ENCODE measurements around the gene TM9SF1. TPM values are rescaled to one million over a fixed set of nuclear protein-coding genes. Genes with fewer than 3 reads are reported as not detected.
"Not testable (repeated sequence)": the region's sequence is repeated elsewhere in the genome, so short reads cannot be mapped to it uniquely, and the experiment has no call there.

Gene TM9SF1
- total RNA-seq, 1 donor from 2014 or later: 35.0 TPM

- no peak for DNase-seq
- Mint-ChIP-seq H3K27ac (ENCODE audit: unreplicated experiment) (no peak overlapping the region), H3K4me3 (ENCODE audit: unreplicated experiment) (no peak overlapping the region), H3K9me3 (ENCODE audit: unreplicated experiment) (peaks cover 2% of the 10 kb centered on the region), H3K36me3 (ENCODE audit: unreplicated experiment) (no peaks in the 10 kb centered on the region), H3K4me1 (ENCODE audit: low read depth, unreplicated experiment) (peaks cover 4% of the 10 kb centered on the region), H3K27me3 (ENCODE audit: unreplicated experiment) (peaks cover 6% of the 10 kb centered on the region)
- TF ChIP-seq CTCF (IDR thresholded peaks at IDR 0.05; ENCODE audit: partially characterized antibody, unreplicated experiment): no peak
These were observed 24.3 kb upstream of the TM9SF1 start for GRCh38 chr14:24219521-24219920.

- Mint-ChIP-seq H3K27ac (ENCODE audit: unreplicated experiment) (no peak overlapping the region), H3K36me3 (ENCODE audit: unreplicated experiment) (no peaks in the 10 kb centered on the region), H3K4me3 (ENCODE audit: unreplicated experiment) (no peak overlapping the region), H3K4me1 (ENCODE audit: low read depth, unreplicated experiment) (peaks cover 9% of the 10 kb centered on the region), H3K9me3 (ENCODE audit: unreplicated experiment) (peaks cover 2% of the 10 kb centered on the region), H3K27me3 (ENCODE audit: unreplicated experiment) (peaks cover 6% of the 10 kb centered on the region)
- TF ChIP-seq CTCF (IDR thresholded peaks at IDR 0.05; ENCODE audit: partially characterized antibody, unreplicated experiment): no peak
- no peak for DNase-seq
These were observed 23.8 kb upstream of the TM9SF1 start for GRCh38 chr14:24219080-24219479.

GRCh38 chr14:24216876-24217275 is 21.6 kb upstream of the TM9SF1 start:
- not testable (repeated sequence) for DNase-seq; H3K9me3 Mint-ChIP-seq (ENCODE audit: unreplicated experiment); H3K4me1 Mint-ChIP-seq (ENCODE audit: low read depth, unreplicated experiment); H3K4me3 Mint-ChIP-seq (ENCODE audit: unreplicated experiment); H3K36me3 Mint-ChIP-seq (ENCODE audit: unreplicated experiment)
- Mint-ChIP-seq H3K27me3 (ENCODE audit: unreplicated experiment) (peaks cover 12% of the 10 kb centered on the region), H3K27ac (ENCODE audit: unreplicated experiment) (peak overlapping the region; percentile 62)

GRCh38 chr14:24216345-24216699 is 21.1 kb upstream of the TM9SF1 start:
- no peak for DNase-seq
- H3K4me1 Mint-ChIP-seq (ENCODE audit: low read depth, unreplicated experiment): peaks cover 10% of the 10 kb centered on the region
- TF ChIP-seq CTCF (IDR thresholded peaks at IDR 0.05; ENCODE audit: partially characterized antibody, unreplicated experiment): no peak
- no peaks in the 10 kb centered on the region for H3K36me3 Mint-ChIP-seq (ENCODE audit: unreplicated experiment)
- peak overlapping the region; percentile 96 for H3K4me3 Mint-ChIP-seq (ENCODE audit: unreplicated experiment)
- H3K27ac Mint-ChIP-seq (ENCODE audit: unreplicated experiment): peak overlapping the region; percentile 97
- H3K27me3 Mint-ChIP-seq (ENCODE audit: unreplicated experiment): peaks cover 12% of the 10 kb centered on the region
- H3K9me3 Mint-ChIP-seq (ENCODE audit: unreplicated experiment): peaks cover 6% of the 10 kb centered on the region

GRCh38 chr14:24215495-24216344 is 20.5 kb upstream of the TM9SF1 start, which contains the start of gene MDP1:
Gene MDP1 (minus strand): TSS chr14:24216066. CDS start chr14:24215955, 111 bp downstream.
- Mint-ChIP-seq H3K4me1 (ENCODE audit: low read depth, unreplicated experiment) (peaks cover 10% of the 10 kb centered on the region), H3K4me3 (ENCODE audit: unreplicated experiment) (peak within 1 kb of the TSS; percentile 96), H3K27me3 (ENCODE audit: unreplicated experiment) (peaks cover 12% of the 10 kb centered on the region), H3K9me3 (ENCODE audit: unreplicated experiment) (peaks cover 6% of the 10 kb centered on the region), H3K27ac (ENCODE audit: unreplicated experiment) (peak within 1 kb of the TSS; percentile 97), H3K36me3 (ENCODE audit: unreplicated experiment) (no peaks in the 10 kb centered on the region)
- DNase-seq: peak; percentile 87
- peak; percentile 22 for TF ChIP-seq CTCF (IDR thresholded peaks at IDR 0.05; ENCODE audit: partially characterized antibody, unreplicated experiment)

All from glutamatergic neuron (in vitro differentiated cells).